ENCODE data around the gene PSMB11.

Gene PSMB11

GRCh38 chr14:23045419-23046357, 3.7 kb downstream of the PSMB11 start:
- DNase-seq, result no peak

- DNase-seq, result no peak
Measured at GRCh38 chr14:23047034-23047634, 5.1 kb downstream of the PSMB11 start.

GRCh38 chr14:23047751-23048693, 6.0 kb downstream of the PSMB11 start:
- no peak for DNase-seq

- no peak for DNase-seq
Measured at GRCh38 chr14:23049011-23049410, 7.0 kb downstream of the PSMB11 start.

- DNase-seq, result no peak
Measured at GRCh38 chr14:23051141-23052057, 9.4 kb downstream of the PSMB11 start.

- no peak for DNase-seq
Measured at GRCh38 chr14:23052182-23052623, 10.2 kb downstream of the PSMB11 start.

GRCh38 chr14:23052671-23053070, 10.7 kb downstream of the PSMB11 start:
- no peak for DNase-seq

GRCh38 chr14:23053426-23053825, 11.4 kb downstream of the PSMB11 start:
- no peak for DNase-seq

GRCh38 chr14:23054000-23054811, 12.2 kb downstream of the PSMB11 start:
- no peak for DNase-seq

GRCh38 chr14:23055147-23055550, 13.1 kb downstream of the PSMB11 start:
- DNase-seq, result no peak

GRCh38 chr14:23055621-23056144, 13.7 kb downstream of the PSMB11 start:
- no peak for DNase-seq

- DNase-seq, result no peak
Measured at GRCh38 chr14:23056145-23056955, 14.3 kb downstream of the PSMB11 start.

- no peak for DNase-seq
Measured at GRCh38 chr14:23056956-23057756, 15.1 kb downstream of the PSMB11 start, which contains the start of gene CDH24. Gene CDH24 (minus strand): TSS chr14:23057520. CDS start chr14:23055733, 1,787 bp downstream.

GRCh38 chr14:23057757-23058653, 16.0 kb downstream of the PSMB11 start:
- no peak for DNase-seq

- DNase-seq, result no peak
Measured at GRCh38 chr14:23058654-23059504, 16.9 kb downstream of the PSMB11 start.

- DNase-seq, result no peak
Measured at GRCh38 chr14:23060536-23061260, 18.7 kb downstream of the PSMB11 start.
